A673 (cell line): Measurements from ENCODE around the gene MFAP4. TPM values are rescaled to one million over a fixed set of nuclear protein-coding genes. Genes with fewer than 3 reads are reported as not detected.

ENCODE experiments used
- BruUV-seq: library from RNA; stranded (reverse); fragments of 400-500 nt; replicated peaks from 2 replicates; lab custom pipeline; 2021; lab: Mats Ljungman, UMichigan
- CTCF ChIA-PET: fragments of 300-600 bp; sonication (Branson Sonifier 250); formaldehyde crosslinking; loops from one replicate; lab custom pipeline; 2022; ENCODE audit warnings: antibody characterized with exemption; lab: Charles Lee
- POLR2A ChIA-PET: fragments of 300-600 bp; sonication (Branson Sonifier 250); formaldehyde crosslinking; loops from one replicate; lab custom pipeline; 2022; ENCODE audit warnings: antibody characterized with exemption; ENCODE audit not compliant: low non-redundant PET; lab: Charles Lee
- DNase-seq: peaks from one replicate; pipeline ENCODE4 v3.0.0-alpha.2; 2015; ENCODE audit warnings: low spot score
- H3K27ac ChIP-seq: fragments of 200-600 bp; sonication (generic); 2 replicates; pipeline ENCODE4 v1.5.1; 2016; ENCODE audit warnings: mixed run types, low read depth, mild to moderate bottlenecking, mixed read lengths, antibody characterized with exemption, low read length; ENCODE audit not compliant: poor library complexity, severe bottlenecking
- H3K27me3 ChIP-seq: fragments of 200-600 bp; sonication (generic); replicated peaks from 2 replicates; pipeline ENCODE4 v1.6.1; 2017; ENCODE audit warnings: mixed run types, low read depth, mild to moderate bottlenecking, mixed read lengths, antibody characterized with exemption, low read length; ENCODE audit not compliant: insufficient read depth, poor library complexity
- H3K36me3 ChIP-seq: fragments of 200-600 bp; sonication (generic); 2 replicates; pipeline ENCODE4 v1.6.1; 2016; ENCODE audit warnings: mixed run types, mild to moderate bottlenecking, mixed read lengths, antibody characterized with exemption, low read length; ENCODE audit not compliant: insufficient read depth, poor library complexity, severe bottlenecking
- H3K4me1 ChIP-seq: fragments of 200-600 bp; sonication (generic); 2 replicates; pipeline ENCODE4 v1.6.1; 2017; ENCODE audit warnings: mixed run types, mild to moderate bottlenecking, mixed read lengths, antibody characterized with exemption, low read length; ENCODE audit not compliant: insufficient read depth, poor library complexity, severe bottlenecking
- H3K4me3 ChIP-seq: fragments of 200-600 bp; sonication (generic); 2 replicates; pipeline ENCODE4 v1.5.1; 2016; ENCODE audit warnings: low read depth, mixed run types, mild to moderate bottlenecking, mixed read lengths, low read length; ENCODE audit not compliant: poor library complexity, severe bottlenecking
- H3K9me3 ChIP-seq: fragments of 200-600 bp; sonication (generic); 2 replicates; pipeline ENCODE4 v1.6.1; 2016; ENCODE audit warnings: mixed run types, low read depth, mild to moderate bottlenecking, mixed read lengths, antibody characterized with exemption, low read length; ENCODE audit not compliant: poor library complexity, severe bottlenecking
- EZH2 ChIP-seq: fragments of 200-600 bp; sonication (generic); IDR thresholded peaks from 2 replicates; pipeline ENCODE4 v1.6.1; 2017; ENCODE audit warnings: borderline replicate concordance, low read depth, mild to moderate bottlenecking, mixed read lengths, antibody characterized with exemption, low read length; ENCODE audit not compliant: poor library complexity, severe bottlenecking
- intact Hi-C: fragments of 100-400 bp; cut with micrococcal nuclease; formaldehyde crosslinking; loops from one replicate; pipeline ENCODE4 v1.10.0; 2022; ENCODE audit not compliant: unreplicated experiment
- total RNA-seq: library from RNA; stranded (reverse); gene quantifications from 2 replicates; pipeline ENCODE4 v1.2.3, GENCODE V29; 2021
- TF ChIP-seq, protein P1 (sequence below): fragments of 300-800, 200-600 bp; sonication (generic); conservative IDR thresholded peaks from 2 replicates; pipeline ENCODE4 v1.5.1; 2017; ENCODE audit warnings: low read depth, mild to moderate bottlenecking, antibody characterized with exemption, low read length, moderate library complexity, mixed read lengths

Gene MFAP4
- total RNA-seq, 1 experiment from 2014 or later, result 60.9 TPM

DNA sequence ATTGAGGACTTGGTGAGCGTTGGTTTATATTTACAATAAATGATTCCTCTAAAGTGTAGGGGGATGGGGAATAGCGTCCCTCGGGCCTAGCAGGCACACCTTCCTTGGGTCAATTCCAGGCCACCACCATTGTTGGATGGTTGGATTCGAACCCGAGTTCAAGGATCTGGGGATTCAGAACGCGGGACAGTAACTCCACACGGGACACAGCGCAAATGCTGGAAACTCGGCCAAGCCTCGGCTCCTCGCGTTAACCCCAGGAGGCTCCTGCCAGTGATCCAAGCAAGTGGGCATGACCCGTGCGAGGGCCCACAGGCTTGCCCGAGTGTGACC is 25.1 kb downstream of the MFAP4 start:
- Histone ChIP-seq H3K4me3 (peak overlapping the region; percentile 85), H3K27ac (peak overlapping the region; percentile 88), H3K27me3 (no peaks in the 10 kb centered on the region), H3K36me3 (no peaks in the 10 kb centered on the region), H3K9me3 (no peaks in the 10 kb centered on the region), H3K4me1 (peaks cover 22% of the 10 kb centered on the region)
- no peak for DNase-seq
- intact Hi-C loops, result loop anchor here (2.0 to 5.0 kb wide), 2 partner anchors 153 to 285 kb away; partner anchors contain the start of gene ALDH3A2
- TF ChIP-seq EZH2, result no peak
- TF ChIP-seq, protein P1, sequence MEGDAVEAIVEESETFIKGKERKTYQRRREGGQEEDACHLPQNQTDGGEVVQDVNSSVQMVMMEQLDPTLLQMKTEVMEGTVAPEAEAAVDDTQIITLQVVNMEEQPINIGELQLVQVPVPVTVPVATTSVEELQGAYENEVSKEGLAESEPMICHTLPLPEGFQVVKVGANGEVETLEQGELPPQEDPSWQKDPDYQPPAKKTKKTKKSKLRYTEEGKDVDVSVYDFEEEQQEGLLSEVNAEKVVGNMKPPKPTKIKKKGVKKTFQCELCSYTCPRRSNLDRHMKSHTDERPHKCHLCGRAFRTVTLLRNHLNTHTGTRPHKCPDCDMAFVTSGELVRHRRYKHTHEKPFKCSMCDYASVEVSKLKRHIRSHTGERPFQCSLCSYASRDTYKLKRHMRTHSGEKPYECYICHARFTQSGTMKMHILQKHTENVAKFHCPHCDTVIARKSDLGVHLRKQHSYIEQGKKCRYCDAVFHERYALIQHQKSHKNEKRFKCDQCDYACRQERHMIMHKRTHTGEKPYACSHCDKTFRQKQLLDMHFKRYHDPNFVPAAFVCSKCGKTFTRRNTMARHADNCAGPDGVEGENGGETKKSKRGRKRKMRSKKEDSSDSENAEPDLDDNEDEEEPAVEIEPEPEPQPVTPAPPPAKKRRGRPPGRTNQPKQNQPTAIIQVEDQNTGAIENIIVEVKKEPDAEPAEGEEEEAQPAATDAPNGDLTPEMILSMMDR, result no peak
- TSS peak; percentile 48 for BruUV-seq
- POLR2A ChIA-PET, result no interaction called here
- CTCF ChIA-PET, result interaction anchor here (1.8 to 2.0 kb wide), 3 partner anchors 16 to 401 kb away, joined by 18 to 41 read pairs (median 23); partner anchors contain the start of gene MAPK7

DNA sequence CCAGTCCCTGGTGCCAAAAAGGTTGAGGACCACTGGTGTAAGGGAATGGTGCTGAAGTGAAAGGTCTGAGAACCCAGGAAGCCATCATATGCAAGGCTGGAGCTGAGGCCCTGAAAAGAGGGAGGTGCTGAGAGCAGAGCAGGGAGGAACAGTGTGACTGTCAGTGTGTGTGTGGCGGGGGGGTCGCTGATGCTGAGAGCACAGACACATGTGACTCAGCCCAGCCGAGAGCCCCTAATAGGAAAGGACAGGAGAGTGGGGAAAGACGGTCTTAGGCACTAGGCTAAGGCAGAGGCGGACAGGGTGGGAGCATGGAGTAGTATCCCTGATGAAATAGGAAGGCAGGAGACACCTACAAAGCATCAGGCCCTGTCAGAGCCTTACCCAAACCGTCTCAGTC is 25.7 kb downstream of the MFAP4 start:
- intact Hi-C loops, result loop anchor here (5.0 kb wide), 1 partner anchor 286 kb away; the partner anchor contains the start of gene ALDH3A2
- no peak for DNase-seq
- POLR2A ChIA-PET, result no interaction called here
- TF ChIP-seq, protein P1, result no peak
- TF ChIP-seq EZH2, result no peak
- Histone ChIP-seq H3K27ac (no peak overlapping the region), H3K9me3 (no peaks in the 10 kb centered on the region), H3K36me3 (no peaks in the 10 kb centered on the region), H3K4me1 (peaks cover 22% of the 10 kb centered on the region), H3K27me3 (no peaks in the 10 kb centered on the region), H3K4me3 (peak overlapping the region; percentile 85)
- CTCF ChIA-PET, result no interaction called here
- BruUV-seq, result no TSS peak

DNA sequence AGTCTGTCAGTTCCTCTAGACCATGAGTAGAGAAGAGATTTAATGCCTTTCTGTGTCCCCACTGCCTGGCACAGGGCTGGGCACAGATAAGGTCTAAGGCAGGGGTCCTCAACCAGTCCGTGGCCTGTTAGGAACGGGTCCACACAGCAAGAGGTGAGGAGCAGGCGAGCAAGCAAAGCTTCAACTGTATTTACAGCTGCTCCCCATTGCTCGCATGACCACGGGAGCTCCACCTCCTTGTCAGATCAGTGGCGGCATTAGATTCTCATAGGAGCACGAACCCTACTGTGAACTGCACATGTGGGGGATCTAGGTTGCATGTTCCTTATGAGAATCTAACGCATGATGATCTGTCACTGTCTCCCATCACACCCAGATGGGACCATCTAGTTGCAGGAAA is 26.2 kb downstream of the MFAP4 start:
- ChIA-PET POLR2A (no interaction called here), CTCF (no interaction called here)
- H3K9me3 ChIP-seq, result no peaks in the 10 kb centered on the region
- no peaks in the 10 kb centered on the region for H3K27me3 ChIP-seq
- no peak overlapping the region for H3K4me3 ChIP-seq
- no peaks in the 10 kb centered on the region for H3K36me3 ChIP-seq
- H3K27ac ChIP-seq, result no peak overlapping the region
- TF ChIP-seq EZH2, result no peak
- TF ChIP-seq, protein P1, result no peak
- intact Hi-C loops, result loop anchor here (5.0 kb wide), 1 partner anchor 287 kb away; the partner anchor contains the start of gene ALDH3A2
- no TSS peak for BruUV-seq
- DNase-seq, result no peak
- peaks cover 22% of the 10 kb centered on the region for H3K4me1 ChIP-seq
